GM19395 (cell line): Measurements from ENCODE around the gene HDDC2.

Source experiments
- ATAC-seq: cut with Tn5 transposase; IDR thresholded peaks from one replicate; pipeline ENCODE4 v1.9.1; 2021; ENCODE audit warnings: mild to moderate bottlenecking, moderate library complexity; ENCODE audit not compliant: unreplicated experiment

Gene HDDC2, protein sequence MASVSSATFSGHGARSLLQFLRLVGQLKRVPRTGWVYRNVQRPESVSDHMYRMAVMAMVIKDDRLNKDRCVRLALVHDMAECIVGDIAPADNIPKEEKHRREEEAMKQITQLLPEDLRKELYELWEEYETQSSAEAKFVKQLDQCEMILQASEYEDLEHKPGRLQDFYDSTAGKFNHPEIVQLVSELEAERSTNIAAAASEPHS

DNA sequence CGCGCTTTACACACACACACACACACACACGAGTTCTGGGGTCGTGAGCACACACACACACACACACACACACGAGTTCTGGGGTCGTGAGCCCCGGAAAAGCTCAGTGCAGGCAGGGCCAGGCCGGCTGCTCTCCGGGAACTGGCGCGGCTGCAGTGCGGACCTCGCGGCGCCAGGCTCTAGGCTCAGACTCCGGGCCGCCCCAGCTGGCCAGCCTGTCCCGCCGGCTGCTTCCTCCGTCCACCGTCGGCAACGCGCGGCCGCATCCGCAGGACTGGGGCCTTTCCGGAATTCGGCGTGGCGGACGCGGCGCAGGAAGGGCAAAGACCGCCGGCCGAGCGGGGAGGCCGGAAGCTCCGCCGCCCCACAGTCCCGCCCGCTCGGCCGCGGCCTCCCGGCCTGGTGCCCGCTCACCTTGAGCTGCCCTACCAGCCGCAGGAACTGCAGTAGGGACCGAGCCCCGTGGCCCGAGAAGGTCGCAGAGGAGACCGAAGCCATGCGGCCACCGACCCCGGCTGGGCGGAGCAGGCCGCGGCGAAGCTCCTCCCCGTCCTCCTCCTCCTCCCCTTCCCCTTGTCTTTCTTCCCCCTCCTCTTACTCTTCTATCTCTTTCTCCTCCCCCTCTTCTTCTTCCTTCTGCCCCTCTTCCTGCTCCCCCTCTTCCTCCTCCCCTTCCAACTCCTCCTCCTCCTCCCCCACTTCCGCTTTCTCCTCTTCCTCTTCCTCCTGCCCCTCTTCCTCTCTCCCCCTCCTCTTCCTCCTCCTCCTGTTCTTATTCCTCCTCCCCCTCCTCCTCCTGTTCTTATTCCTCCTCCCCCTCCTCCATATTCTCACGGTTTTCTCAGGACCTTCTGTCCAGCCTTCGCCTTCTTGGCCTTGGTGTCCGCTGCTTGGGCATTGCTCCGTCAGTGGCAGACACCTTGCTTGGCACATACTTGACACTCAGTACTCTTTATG, at the start of gene HDDC2:
Gene HDDC2 (minus strand): TSS at position 533 of the 957 bp plus-strand sequence. CDS start 35 bp downstream, at position 498.
- peak; percentile 82 for ATAC-seq

DNA sequence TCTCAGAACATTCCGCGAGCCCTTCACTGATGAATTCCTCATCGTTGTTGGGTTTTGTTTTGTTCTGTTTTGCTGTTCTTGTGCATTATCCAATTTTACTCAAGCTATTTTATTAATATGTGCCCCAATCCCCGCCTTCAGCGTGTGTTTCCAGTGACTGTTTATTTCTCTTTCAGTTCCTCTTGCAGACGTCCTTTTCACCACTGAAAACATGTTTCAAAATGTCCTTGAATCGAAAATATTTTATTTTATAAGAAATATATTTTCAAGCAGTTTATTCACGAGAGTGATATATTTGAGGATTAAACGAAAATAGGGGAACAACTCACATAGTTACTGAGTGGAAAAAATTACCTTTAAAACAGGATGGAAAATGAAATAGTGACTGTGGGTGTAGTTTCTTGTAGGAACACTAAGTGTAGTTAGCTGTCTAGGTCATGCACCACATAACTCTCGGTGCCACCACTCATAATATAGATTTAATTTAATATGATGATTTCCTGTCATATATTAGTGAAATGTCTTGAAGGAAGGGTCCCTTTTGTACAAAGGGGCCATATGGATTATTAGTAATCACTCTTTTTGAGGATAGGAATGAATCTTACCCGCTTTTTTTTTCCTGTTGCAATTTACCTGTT, 45.3 kb upstream of the HDDC2 start:
- peak; percentile 89 for ATAC-seq

DNA sequence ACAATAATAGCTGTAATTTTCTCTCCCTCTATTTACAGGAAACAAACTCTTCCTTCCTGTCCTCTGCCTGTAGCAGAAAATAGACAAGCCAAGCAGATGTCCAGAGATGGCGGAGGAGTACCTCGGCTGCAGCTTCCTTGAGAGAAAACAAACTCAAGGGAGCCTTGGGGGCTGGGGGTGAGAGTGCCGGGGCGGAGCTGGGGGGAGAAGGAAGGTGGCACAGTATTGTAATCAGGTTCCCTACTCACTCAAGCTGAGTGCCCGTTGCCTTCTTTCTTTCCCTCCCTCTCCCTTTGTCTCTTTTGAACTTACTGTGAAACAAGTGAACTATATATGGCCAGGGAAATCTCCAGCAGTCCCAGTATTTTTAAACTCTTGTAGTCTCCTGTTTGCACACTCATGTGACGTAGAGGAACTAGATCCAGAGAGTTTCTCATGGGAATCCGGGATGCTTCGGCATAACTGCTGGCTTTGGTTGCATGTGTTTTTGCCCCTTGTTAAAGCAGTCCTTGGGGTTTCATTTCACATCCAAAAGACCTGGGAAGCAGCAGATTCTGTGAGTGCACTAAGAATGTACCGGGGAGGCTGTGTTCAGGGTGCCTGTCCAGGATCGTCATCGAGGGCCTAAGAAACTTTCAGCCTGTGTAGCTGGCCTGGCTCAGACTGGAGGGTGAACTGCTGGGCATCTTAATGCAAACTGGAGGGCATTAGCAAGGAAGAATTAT, 44.6 kb upstream of the HDDC2 start:
- ATAC-seq = peak; percentile 74

DNA sequence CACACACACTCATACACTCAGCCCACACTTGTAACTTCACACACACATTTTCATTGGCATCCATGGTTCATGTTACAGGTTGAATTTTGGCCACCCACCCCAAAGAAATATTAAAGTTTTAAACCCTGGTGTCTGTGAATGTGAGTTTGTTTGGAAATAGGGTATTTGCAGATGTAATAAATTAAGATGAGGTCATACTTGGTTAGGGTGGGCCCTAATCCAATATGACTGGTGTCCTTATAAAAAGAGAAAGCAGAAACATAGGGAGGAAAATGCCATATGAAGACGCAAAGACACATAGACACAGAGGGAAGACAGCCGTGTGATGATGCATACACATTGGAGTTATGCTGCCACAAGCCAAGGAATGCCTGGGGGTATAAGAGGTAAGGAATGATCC, 39.7 kb upstream of the HDDC2 start:
- ATAC-seq = no peak

DNA sequence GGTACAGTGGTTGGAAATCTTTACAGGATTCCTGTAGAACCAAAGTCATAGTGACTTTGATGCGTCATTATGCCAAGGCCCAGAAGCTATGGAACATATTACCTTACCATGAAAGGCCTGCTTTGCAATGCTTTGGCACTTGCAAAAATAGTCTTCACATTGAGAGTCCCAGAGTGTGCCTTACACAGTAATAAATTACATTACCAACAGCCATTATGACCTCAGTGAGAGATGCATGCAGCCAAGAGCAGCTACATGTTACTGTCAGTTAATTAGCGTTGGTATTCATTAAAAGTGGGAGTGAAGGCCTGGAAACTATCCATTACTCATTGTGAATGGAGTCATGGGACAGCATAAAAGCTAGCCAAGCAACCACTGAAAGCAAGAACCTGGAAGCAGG, 39.2 kb upstream of the HDDC2 start:
- ATAC-seq = no peak

DNA sequence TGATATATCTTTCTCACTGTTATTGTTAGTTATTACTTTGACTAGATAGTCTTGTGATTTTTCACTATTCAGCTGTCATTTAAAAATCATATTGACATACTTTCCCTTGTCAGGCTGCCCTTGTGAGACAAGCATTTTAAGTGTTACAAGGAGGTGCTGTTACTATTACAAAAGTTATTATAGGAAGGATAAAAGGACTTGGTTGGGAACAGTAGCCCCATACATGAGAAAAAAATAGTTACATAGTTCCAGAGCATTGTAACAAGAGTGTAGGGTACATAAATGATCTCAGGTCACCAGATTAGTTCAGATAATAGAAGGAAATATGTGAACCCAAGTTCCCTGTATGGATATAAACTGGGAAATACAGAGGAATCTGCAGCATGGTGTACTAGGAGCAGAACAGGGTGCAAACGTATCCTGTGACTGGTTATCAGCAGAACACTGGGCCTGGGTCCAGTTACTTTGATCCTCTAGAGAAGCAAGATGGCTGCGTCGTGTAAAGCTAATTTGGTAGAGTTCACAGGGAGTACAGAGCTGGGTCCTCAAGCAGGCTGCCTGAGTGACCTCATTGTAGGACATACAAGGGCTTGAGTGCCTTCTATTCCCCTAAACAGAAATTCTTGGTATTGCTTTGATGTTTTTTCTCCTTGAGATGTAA, 38.5 kb upstream of the HDDC2 start:
- no peak for ATAC-seq

DNA sequence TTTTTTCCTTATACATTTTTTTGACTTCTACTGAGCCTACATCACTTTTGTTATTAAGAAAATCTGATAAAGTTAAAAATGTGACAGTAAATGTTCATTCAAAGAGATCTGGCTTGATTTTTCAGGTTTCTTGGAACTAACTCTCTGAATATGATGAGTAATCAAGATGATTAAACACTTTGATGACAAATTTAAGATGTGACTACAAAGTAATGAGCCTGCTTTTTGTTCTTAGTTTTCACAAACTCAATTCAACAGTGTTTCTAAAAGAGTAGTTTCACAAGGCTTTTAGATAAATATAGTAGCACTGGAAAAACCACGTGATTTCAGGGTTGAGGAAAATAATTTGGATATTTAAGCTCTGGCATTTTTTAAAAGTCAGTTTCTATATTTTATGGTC, 37.9 kb upstream of the HDDC2 start:
- no peak for ATAC-seq

DNA sequence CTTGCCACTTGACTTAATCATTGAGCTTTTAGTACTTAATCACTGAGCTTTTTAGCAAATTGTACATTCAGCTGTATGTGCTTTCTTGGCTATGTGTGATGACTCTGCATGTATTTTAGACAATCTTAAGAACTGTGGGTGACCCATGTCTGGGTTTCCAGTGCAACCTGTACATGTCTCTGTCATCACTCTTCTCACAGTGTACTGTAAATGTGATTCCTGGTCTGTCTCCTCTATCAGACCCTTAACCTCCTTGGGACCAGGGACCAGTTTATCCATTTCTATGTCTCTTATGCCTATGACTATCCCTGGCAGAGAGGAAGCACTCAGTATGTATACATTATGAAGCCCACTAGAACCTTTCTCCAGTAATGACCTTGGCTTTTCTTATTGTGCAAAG, 36.6 kb upstream of the HDDC2 start:
- ATAC-seq = no peak

DNA sequence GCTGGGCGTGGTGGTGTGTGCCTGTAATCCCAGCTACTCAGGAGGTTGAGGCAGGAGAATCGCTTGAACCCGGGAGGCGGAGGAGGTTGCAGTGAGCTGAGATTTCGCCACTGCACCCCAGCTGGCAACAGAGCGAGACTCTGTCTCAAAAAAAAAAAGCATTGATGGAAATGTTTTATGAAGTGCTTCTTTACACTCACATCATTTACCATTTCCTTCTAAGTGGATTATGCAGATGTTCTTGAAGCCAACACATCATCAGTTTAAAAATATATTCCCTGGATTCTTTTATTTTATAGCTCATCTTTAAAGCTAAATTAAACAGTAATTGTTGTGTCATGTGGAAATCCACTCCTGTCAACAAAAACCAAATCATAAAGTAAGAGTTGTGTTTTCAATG, 35.9 kb upstream of the HDDC2 start:
- no peak for ATAC-seq

DNA sequence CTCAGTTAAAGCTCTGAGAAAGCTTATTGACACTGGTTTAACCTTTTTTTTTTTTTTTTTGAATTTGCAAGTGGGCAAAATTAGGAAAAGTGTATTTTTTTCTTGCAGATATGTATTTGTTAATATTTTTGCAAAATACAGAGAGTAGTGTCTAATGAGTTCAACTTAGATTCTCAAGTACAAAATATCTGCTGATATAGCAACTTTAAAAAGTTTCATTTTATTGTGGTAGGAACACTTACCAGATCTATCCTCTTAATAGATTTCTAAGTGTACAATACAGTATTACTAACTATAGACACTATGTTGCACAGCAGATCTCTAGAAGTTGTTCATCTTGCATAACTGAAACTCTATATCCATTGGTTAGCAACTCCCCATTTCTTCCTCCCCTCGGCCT, 30.9 kb upstream of the HDDC2 start:
- ATAC-seq = no peak

DNA sequence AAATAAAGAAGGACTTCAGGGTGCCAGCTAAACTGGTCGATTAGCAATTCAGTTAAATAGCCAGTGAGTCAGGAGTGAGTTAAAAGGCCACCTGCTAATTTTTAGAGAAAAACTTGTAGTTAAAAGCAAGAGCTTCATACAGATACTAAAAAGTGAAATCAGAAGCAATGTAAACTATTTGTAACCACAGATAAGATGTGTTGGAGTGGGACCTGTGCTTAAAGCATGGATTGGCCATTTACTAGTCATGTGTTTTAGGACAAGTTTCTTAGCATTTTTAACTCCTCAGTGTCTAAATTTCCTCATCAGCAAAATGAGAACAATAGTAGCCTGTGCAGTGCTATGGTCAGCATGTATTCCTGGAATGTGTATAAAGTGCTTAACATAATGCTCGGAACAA, 23.8 kb upstream of the HDDC2 start:
- no peak for ATAC-seq

DNA sequence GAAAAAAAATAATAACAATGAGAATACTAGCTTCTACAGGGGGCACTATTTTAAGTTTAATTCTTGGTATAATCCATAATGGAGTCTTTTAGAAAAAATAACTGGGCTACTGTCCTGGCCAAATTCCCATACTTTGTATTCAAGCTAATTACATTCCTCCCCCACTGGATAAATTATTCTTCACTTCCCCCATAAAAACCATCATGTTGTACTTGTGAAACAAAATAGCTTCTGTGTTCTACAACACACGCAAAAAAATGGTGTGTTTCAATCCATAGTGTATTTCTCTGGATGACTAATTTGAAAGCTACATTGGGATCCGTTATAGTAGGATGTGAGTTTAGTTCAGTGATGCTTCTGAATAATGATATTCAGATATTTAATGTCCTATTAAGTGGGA, 21.6 kb upstream of the HDDC2 start:
- ATAC-seq = no peak

DNA sequence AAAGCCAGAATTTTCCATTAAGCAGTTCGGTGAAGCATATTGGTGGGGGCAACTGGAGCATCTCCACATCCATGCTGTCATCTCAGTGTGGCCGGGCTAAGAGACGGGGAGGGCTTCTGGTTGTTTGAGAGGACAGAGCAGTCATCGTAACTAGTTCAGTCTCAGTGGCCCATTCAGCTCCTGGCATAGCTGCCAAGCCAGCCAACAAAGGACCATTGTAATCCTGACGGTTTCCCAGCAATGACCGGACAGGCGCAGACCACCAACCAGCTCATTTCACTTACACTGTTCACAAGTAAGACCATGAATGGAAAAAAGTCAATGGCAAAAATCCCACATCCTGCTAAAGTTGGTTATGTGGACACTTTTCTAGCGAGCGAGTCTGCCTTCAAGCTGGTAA, 14.9 kb upstream of the HDDC2 start:
- ATAC-seq = no peak

DNA sequence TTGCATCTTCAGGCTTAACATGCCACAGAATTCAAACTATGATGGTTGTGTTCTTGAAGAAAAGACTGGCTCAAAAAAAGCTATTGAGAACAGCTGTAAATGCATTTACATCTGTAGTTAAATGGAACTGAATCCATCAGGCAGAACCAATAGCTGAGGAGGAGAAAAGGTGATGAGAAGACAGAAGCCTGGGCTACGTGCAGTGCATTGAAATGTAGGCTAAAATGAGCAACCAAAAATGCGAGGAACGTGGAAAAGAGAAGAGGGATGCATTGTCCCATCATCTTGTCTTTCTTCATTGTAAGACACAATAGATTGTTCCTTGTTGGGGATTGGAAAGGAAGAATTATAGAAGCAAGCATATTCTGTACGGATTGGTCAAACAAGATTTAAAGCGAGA, 13.8 kb upstream of the HDDC2 start:
- no peak for ATAC-seq

DNA sequence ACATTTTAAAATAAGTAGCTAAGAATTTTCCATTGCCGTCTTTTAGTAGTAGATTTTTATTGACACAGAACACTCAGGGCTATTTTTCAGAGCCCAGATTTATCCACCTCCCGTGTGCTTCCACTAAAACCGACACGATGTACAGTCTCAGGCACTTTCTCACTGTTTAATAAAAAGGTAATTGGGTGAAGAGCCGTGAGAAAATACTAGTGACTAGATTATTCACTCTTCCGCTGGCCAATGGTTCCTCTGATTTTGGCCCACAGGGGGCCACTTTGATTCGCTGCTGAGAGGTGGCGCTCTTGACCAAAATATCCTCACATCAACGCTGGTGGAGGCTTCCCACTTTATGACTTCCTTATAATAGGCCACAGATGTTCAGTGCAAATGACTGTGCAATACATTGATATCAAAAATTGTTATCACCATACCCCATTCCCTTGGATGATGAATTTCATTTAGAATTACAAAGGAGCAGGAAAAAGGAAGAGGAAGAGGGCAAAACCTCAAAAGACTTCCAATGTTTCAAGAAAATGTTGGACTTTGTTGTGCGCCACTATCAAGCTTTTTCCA, 12.3 kb upstream of the HDDC2 start:
- peak; percentile 91 for ATAC-seq

DNA sequence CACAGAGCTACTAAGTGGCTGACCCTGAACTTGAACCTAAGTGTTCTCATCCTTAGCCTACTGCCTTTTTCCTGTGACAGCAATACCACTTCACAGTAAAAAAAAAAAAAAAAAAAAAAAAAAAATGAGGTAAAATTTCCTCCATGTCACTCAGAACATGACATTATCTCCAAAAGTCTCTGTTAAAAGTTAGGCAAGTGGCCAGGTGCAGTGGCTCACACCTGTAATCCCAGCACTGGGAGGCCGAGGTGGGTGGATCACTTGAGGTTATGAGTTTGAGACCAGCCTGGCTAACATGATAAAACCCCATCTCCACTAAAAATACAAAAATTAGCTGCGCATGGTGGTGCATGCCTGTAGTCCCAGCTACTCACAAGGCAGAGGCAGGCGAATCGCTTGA, 11.2 kb upstream of the HDDC2 start:
- no peak for ATAC-seq

DNA sequence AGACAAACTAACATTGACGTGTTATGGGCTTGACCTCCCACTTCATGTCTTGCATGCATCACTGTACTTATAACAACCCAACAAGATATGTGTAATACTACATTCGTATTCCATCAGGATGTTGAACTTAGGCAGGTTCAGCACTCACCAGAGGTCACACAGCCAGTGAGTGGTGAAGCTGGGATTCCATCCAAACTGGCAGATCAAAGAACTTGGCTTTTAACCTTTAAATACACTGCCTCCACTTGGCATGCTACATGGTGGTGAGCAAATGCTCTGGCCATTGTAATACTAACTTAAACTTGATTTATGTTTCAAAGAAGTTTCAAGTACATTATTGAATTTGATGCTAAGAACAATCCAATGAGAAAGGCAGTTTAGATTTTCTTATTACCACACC, 10.7 kb upstream of the HDDC2 start:
- no peak for ATAC-seq

DNA sequence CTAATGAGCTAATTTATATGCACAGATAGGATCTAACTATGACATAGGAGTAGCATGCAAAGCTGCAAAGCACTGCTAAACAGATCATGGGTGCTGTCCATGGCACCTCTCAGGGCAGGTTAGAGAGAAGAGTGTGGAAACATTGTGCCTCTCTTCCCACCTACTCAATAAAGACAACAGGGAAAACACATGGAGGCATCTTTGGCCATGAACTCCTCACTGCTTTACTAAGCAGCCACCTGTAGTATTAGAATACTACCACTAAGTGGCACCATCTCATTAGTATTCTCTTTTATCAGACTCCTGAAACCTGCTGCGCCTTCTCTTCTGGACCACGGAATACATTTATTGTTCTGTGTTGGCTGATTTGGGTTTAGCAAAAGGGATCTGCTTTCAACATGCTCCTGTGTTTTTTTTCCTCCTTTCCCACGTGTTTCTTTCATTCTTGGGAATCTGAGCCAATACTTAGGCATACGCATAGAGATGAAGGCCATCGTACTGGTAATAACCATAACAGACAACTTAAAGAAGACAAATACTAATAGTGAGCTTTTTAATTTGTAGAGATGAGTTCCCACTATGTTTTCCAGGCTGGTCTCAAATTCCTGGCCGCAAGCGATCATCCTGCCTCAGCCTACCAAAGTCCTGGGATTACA, 9.4 kb upstream of the HDDC2 start:
- ATAC-seq = peak; percentile 84

DNA sequence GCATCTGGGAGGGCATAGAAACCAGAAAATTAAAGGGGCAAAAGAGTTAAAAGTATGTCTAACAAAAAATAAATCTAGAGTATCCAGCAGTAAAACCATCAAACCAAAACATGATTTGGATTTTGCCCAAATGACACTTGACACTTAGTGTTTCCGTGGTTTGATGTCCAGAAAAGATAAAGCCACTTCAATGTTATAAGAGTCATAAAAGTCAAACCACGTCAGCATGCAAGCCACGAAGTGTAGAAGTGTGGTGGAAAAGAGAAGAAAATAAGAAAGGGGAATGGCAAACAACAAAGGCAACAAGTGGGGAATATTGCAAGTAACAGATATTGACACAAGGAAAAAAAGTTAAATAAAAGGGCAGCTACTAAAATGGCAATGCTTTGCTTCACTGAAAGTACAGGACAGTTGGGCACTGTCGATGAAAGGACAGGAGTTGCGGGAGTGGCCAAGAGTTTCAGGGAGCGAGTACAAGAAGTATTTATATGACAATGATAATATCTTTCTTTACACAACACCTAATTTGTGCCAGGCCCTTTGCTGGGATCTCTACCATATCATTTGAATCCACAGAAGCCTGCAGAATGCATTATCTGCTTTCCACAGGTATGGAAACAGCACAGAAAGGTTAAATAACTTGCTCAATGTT, 6.3 kb upstream of the HDDC2 start:
- ATAC-seq = no peak
